ENCODE data around the gene WNT11. TPM values are rescaled to one million over a fixed set of nuclear protein-coding genes. Genes with fewer than 3 reads are reported as not detected.
A peak's percentile ranks its signal among the peaks of the same experiment; 100 is the strongest.

WNT11 gene
- total RNA-seq, 1 experiment from 2014 or later = 1.4 TPM

GRCh38 chr11:76237914-76238313, 31.6 kb upstream of the WNT11 start:
- peak; percentile 35 for DNase-seq (ENCODE audit: low read depth)

GRCh38 chr11:76237000-76237649, 30.8 kb upstream of the WNT11 start:
- no peak for DNase-seq (ENCODE audit: low read depth)

GRCh38 chr11:76236092-76236999, 30.0 kb upstream of the WNT11 start:
- DNase-seq (ENCODE audit: low read depth) = peak; percentile 72

GRCh38 chr11:76235233-76236091, 29.2 kb upstream of the WNT11 start:
- peak; percentile 90 for DNase-seq (ENCODE audit: low read depth)

- DNase-seq (ENCODE audit: low read depth) = peak; percentile 33
These were observed 28.3 kb upstream of the WNT11 start for GRCh38 chr11:76234416-76235232.

GRCh38 chr11:76234021-76234415, 27.7 kb upstream of the WNT11 start:
- DNase-seq (ENCODE audit: low read depth) = peak; percentile 59

- peak; percentile 25 for DNase-seq (ENCODE audit: low read depth)
These were observed 27.1 kb upstream of the WNT11 start for GRCh38 chr11:76233196-76233921.

- no peak for DNase-seq (ENCODE audit: low read depth)
These were observed 25.8 kb upstream of the WNT11 start for GRCh38 chr11:76232026-76232665.

- DNase-seq (ENCODE audit: low read depth) = no peak
These were observed 24.9 kb upstream of the WNT11 start for GRCh38 chr11:76231121-76231738.

- DNase-seq (ENCODE audit: low read depth) = no peak
These were observed 24.1 kb upstream of the WNT11 start for GRCh38 chr11:76230392-76230791.

- DNase-seq (ENCODE audit: low read depth) = no peak
These were observed 23.5 kb upstream of the WNT11 start for GRCh38 chr11:76229690-76230240.

GRCh38 chr11:76228875-76229149, 22.5 kb upstream of the WNT11 start:
- no peak for DNase-seq (ENCODE audit: low read depth)

GRCh38 chr11:76228071-76228874, 22.0 kb upstream of the WNT11 start:
- no peak for DNase-seq (ENCODE audit: low read depth)

- DNase-seq (ENCODE audit: low read depth) = no peak
These were observed 20.3 kb upstream of the WNT11 start for GRCh38 chr11:76226626-76227025.

- DNase-seq (ENCODE audit: low read depth) = no peak
These were observed 18.9 kb upstream of the WNT11 start for GRCh38 chr11:76225122-76225611.

- DNase-seq (ENCODE audit: low read depth) = no peak
These were observed 18.3 kb upstream of the WNT11 start for GRCh38 chr11:76224461-76225121.

- no peak for DNase-seq (ENCODE audit: low read depth)
These were observed 15.1 kb upstream of the WNT11 start for GRCh38 chr11:76221365-76221764.

- DNase-seq (ENCODE audit: low read depth) = no peak
These were observed 12.9 kb upstream of the WNT11 start for GRCh38 chr11:76219243-76219642.
